ENCODE data around the gene HPS6.
"Not testable (repeated sequence)": the region's sequence is repeated elsewhere in the genome, so short reads cannot be mapped to it uniquely, and the experiment has no call there.

The HPS6 gene

DNA sequence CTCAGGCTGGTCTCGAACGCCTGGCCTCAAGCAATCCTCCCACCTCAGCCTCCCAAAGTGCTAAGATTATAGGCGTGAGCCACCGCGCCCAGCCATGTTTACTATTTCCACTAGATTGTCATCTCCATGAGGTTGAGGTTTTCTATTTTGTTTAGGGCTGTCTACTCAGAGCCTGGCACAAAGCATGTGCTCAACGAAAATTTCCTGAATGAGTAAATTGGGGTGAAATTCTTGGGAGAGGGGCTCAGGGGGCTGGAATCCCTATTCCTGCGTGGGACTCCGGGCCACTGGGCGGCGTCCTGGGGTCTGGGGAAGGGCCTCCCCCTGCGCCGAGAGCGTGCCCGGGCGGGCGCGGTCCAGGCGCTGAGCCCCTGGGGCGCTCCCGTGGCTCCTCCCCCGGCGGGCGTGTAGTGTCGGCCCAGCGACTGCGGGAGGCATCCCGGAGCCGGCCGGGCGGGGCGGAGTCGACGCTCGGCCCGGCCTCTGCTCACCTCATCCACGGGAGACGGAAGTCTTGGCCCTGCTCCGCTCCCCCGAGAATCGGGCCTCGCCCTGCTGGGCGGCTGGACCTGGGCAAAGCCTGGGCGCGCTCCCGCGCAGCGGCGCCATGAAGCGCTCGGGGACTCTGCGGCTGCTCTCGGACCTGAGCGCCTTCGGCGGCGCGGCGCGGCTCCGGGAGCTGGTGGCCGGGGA is at the start of gene HPS6:
TSS of gene HPS6 (plus strand) at position 482 of the 693 bp plus-strand sequence. CDS start at position 608, 126 bp downstream.
- DNase-seq = peak; percentile 96

GRCh38 chr10:102016416-102016815 is 48.7 kb upstream of the HPS6 start:
- DNase-seq = no peak

- DNase-seq = no peak
Measured at GRCh38 chr10:102017295-102017694, 47.9 kb upstream of the HPS6 start.

GRCh38 chr10:102020938-102021337 is 44.2 kb upstream of the HPS6 start:
- no peak for DNase-seq

DNA sequence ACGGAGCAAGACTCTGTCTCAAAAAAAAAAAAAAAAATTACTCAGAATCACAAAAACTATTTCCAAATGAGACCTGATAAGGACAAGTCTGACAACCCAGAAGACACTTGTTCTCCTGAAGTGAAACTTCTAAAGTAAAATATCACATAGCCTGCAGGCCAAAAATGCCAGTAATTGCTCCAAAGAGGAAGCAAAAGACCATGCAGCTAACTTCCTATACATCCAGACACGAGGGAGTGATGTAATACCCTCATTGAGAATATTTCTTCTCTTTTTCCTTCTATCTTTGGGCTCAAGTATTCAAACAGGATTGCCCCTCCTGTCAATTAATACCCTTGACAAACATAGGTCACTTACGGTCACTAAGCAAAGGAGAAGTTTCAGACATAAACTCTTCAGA is 40.4 kb upstream of the HPS6 start:
- DNase-seq = no peak

DNA sequence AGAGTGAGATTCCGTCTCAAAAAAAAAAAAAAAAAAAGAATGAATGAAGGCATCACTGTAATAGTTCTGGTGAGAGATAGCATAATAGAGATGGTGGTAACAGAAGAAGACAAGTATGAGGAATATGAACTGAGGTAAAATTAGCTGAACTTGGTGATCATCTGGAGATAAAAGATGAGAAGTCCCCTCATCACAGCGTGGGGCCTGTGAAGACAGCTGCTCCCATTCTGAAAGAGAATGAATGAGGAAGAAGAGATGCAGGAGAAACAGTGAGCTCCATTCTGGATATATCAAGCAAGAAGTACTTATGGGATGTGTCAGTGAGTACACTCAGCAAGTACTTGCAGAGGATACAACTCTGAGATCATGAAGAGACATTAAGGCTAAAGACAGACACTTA is 37.9 kb upstream of the HPS6 start:
- DNase-seq = no peak

GRCh38 chr10:102033787-102034186 is 31.4 kb upstream of the HPS6 start:
- DNase-seq = no peak

DNA sequence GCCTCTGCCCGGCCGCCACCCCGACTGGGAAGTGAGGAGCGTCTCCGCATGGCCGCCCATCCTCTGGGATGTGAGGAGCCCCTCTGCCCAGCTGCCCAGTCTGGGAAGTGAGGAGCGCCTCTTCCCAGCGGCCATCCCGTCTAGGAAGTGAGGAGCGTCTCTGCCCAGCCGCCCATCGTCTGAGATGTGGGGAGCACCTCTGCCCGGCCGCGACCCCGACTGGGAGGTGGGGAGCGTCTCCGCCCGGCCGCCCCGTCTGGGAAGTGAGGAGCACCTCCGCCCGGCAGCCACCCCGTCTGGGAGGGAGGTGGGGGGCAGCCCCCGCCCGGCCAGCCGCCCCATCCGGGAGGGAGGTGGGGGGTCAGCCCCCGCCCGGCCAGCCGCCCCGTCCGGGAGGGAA is 29.3 kb upstream of the HPS6 start:
- not testable (repeated sequence) for DNase-seq

DNA sequence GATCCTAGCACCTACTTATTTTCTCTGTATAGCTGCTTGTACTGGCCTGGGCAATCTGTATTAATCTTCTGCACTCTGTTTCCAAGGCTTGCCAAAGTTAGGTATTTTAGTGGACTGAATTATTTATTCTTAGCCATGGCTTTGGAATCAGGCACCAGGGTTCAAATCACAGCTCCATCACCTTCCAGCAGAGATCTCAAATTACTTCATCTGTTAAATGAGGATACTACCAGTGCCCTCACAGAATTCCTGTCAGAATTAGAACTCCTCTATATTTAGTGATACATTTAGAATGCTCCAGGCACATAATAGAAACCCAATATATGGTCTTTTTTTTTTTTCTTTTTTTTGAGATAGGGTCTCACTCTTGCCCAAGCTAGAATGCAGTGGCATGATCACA is 26.7 kb upstream of the HPS6 start:
- DNase-seq = no peak

DNA sequence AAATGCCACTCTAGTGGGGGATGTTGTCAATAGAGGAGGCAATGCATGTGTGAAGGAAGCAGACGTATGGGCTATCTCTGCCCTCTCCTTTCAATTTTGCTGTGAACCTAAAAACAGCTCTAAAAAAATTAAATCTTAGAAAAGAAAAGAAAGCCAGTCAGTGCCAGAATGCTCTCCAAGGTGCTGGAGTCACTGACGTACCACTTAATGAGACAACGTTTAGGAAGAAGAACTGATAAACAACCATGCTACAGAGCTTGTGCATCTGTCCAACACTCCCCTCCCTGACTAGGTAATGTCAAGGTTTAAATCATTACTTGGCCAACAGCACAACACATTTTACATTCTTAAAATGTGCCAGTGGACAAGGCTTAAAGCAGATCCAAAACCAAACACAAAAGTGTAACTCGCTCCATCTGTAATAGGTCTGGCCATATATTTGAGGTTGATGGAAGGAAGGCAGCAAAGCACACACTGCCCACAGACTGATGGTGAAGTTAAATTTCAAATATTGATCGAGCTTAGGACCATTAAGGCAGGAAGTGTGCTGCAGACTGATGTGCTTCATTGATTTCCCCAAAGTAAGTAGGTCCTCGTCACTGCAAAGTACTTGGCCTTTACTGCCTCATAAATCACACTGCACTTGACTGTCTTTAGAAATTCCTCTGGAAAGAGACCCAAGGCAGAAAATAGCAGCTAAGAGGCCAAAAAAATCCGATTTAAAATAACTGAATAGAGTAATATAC is 24.7 kb upstream of the HPS6 start:
- DNase-seq = no peak

GRCh38 chr10:102045292-102045691 is 19.9 kb upstream of the HPS6 start:
- DNase-seq = no peak

GRCh38 chr10:102046095-102046494 is 19.1 kb upstream of the HPS6 start:
- DNase-seq = no peak

- DNase-seq = peak; percentile 7
Measured at GRCh38 chr10:102054881-102055646, 10.1 kb upstream of the HPS6 start.

GRCh38 chr10:102055647-102056419 is 9.3 kb upstream of the HPS6 start, which contains the start of gene ARMH3:
ARMH3 (minus strand) TSS chr10:102056173; CDS start chr10:102040114, 16,059 bp downstream.
- DNase-seq = peak; percentile 98

DNA sequence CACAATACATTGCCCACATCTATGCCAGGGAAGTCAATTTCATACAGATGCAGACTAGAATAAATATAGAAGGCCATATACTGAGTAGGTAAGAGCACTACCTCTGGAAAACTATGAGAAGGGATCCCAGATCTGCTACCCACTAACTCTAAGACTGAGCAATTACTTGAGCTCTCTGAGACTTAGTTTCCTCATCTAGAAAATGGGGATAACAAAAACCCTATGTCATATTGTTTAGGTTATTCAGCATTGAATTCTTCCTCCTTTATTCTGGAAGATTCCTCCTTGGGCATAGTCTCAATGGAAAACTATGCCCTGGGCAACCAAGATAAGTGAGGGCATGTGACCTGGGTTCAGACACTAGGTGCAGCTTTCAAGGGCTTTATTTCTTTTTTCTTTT is 5.2 kb upstream of the HPS6 start:
- DNase-seq = no peak

DNA sequence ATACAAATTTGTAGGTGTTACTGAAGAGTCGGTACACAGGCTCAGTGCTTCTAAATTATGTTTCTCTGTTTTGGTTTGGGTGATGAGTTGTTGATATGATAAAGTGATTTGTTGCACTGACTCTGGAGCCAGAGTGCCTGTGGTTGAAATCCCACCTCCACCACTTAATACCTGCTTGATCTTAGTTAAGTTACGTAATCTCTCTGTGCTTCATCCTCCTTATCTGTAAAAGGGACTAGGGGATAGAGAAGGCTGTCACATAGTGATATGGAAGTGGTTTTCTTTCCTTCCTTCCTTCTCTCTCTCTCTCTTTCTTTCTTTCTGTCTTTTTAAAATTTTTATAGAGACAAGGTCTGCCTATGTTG is 664 bp upstream of the HPS6 start:
- DNase-seq = no peak

DNA sequence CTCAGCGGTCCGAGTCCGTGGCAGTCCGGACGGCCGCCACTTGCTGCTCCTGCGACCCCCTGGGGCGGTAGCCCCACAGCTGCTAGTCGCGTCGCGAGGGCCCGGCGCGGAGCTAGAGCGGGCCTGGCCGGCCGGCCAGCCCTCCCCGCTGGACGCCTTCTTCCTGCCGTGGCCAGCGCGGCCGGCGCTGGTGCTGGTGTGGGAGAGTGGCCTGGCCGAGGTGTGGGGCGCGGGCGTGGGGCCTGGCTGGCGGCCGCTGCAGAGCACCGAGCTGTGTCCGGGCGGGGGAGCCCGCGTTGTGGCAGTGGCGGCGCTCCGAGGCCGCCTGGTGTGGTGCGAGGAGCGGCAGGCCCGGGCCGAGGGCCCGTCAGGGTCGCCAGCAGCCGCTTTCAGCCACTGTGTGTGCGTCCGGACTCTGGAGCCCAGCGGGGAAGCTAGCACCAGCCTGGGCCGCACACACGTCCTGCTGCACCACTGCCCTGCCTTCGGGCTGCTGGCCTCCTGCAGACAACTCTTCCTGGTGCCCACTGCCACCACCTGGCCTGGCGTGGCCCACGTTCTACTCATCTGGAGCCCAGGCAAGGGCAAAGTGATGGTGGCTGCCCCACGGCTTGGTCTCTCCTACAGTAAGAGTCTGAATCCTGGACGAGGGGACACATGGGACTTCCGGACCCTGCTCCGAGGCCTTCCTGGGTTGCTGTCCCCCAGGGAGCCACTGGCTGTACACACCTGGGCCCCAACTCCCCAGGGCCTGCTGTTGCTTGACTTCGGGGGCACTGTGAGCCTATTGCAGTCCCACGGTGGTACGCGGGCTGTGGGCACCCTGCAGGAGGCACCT is 631 bp downstream of the HPS6 start:
- DNase-seq = no peak

GRCh38 chr10:102066399-102067088 is 1.4 kb downstream of the HPS6 start:
- DNase-seq = no peak

DNA sequence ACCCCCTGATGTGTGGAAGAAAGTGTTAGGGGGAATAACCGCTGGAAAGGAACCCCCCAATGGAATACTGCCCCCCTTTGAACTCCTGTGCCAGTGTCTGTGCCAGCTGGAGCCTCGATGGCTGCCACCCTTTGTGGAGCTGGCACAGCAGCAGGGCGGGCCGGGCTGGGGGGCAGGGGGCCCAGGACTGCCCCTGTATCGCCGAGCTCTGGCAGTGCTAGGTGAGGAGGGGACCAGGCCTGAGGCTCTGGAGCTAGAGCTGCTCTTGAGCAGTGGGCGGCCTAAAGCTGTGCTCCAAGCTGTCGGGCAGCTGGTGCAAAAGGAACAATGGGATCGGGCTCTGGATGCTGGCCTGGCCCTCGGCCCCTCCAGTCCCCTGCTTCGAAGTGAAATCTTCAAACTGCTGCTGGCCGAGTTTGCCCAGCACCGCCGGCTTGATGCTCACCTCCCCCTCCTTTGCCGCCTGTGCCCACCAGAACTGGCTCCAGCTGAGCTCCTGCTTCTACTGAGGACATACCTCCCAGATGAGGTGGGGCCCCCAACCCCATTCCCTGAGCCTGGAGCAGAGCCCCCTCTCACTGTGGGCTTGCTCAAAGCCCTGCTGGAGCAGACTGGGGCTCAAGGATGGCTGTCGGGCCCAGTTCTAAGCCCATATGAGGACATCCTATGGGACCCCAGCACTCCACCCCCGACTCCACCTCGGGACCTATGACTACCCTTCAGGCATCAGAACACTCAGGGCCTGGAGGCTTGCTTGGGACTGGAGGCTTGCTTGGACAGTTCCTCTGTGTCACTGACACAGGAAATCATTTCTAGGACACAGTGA is 2.2 kb downstream of the HPS6 start:
- DNase-seq = no peak

GRCh38 chr10:102068216-102068615 is 3.1 kb downstream of the HPS6 start:
- DNase-seq = peak; percentile 27
